GM12878 (cell line): ENCODE results near the gene AMN. TPM values are rescaled to one million over a fixed set of nuclear protein-coding genes. Genes with fewer than 3 reads are reported as not detected.

Source experiments
- ATAC-seq: fragments of 200-7000 bp; cut with Tn5 transposase; 3 replicates; pipeline ENCODE4 v1.9.1; 2020; ENCODE audit warnings: mild to moderate bottlenecking, moderate library complexity
- BruUV-seq: library from RNA; stranded (reverse); fragments of 400-500 nt; replicated peaks from 2 replicates; lab custom pipeline; 2021; lab: Mats Ljungman, UMichigan
- CTCF ChIA-PET: fragments of 300-600 bp; sonication (Branson Sonifier 250); formaldehyde crosslinking; extraction: SDS; loops from one replicate; lab custom pipeline; 2021; ENCODE audit warnings: inconsistent platforms; lab: Yijun Ruan, JAX
- POLR2A ChIA-PET: fragments of 350-600 bp; formaldehyde crosslinking; extraction: SDS; loops from one replicate; lab custom pipeline; 2021; ENCODE audit warnings: inconsistent platforms; lab: Charles Lee
- RAD21 ChIA-PET: fragments of 300-600 bp; sonication (Branson Sonifier 250); formaldehyde crosslinking; loops from one replicate; lab custom pipeline; 2023; ENCODE audit warnings: antibody characterized with exemption; ENCODE audit not compliant: unreplicated experiment; lab: Charles Lee
- SMC1A ChIA-PET: fragments of 300-600 bp; sonication (Branson Sonifier 250); formaldehyde crosslinking; loops from one replicate; lab custom pipeline; 2023; ENCODE audit not compliant: unreplicated experiment, uncharacterized antibody; lab: Charles Lee
- DNase-seq: peaks from one replicate; pipeline ENCODE4 v3.0.0-alpha.2; 2011; ENCODE audit warnings: low read depth, low spot score
- FAIRE-seq: peaks from 3 replicates; lab custom pipeline; 2011; peaks lifted over from hg19 to GRCh38; lab: Jason Lieb, UNC
- H2AFZ ChIP-seq: 2 replicates; pipeline ENCODE4 v1.6.0; 2011; ENCODE audit warnings: low read depth, low read length, control low read depth; ENCODE audit not compliant: control insufficient read depth
- H3K27ac ChIP-seq: 2 replicates; pipeline ENCODE4 v1.5.1; 2011; ENCODE audit warnings: control low read depth; ENCODE audit not compliant: control insufficient read depth, insufficient read depth
- H3K27me3 ChIP-seq, 2 experiments: replicated peaks in 1 of 2; 2 replicates each; pipeline versions ENCODE4 v1.6.0 to v1.6.1; 2011; ENCODE audit warnings: low read length in 1 of 2; ENCODE audit not compliant: control insufficient read depth in 2 of 2, insufficient read depth in 2 of 2
- H3K36me3 ChIP-seq, 2 experiments: 2 replicates each; pipeline ENCODE4 v1.5.1; 2011; ENCODE audit warnings: low read length in 1 of 2; ENCODE audit not compliant: control insufficient read depth in 2 of 2, insufficient read depth in 2 of 2
- H3K4me1 ChIP-seq: 2 replicates; pipeline ENCODE4 v1.6.1; 2011; ENCODE audit warnings: mild to moderate bottlenecking, low read length, moderate library complexity, mixed read lengths; ENCODE audit not compliant: control insufficient read depth, insufficient read depth
- H3K4me2 ChIP-seq: 2 replicates; pipeline ENCODE4 v1.6.0; 2011; ENCODE audit warnings: control low read depth; ENCODE audit not compliant: control insufficient read depth, insufficient read depth
- H3K4me3 ChIP-seq: fragments of 200-600 bp; sonication (generic); 2 replicates; pipeline ENCODE4 v1.5.1; 2016
- H3K79me2 ChIP-seq: 2 replicates; pipeline ENCODE4 v1.6.0; 2011; ENCODE audit warnings: low read length; ENCODE audit not compliant: control insufficient read depth, insufficient read depth
- H3K9ac ChIP-seq: 2 replicates; pipeline ENCODE4 v1.8.0; 2011; ENCODE audit warnings: low read length, control low read depth, mixed read lengths; ENCODE audit not compliant: control insufficient read depth, insufficient read depth
- H3K9me3 ChIP-seq: replicated peaks from 3 replicates; pipeline ENCODE4 v1.5.1; 2011; ENCODE audit warnings: mild to moderate bottlenecking, low read length; ENCODE audit not compliant: control insufficient read depth, insufficient read depth
- H4K20me1 ChIP-seq: 2 replicates; pipeline ENCODE4 v1.6.0; 2011; ENCODE audit not compliant: control insufficient read depth, insufficient read depth
- BRCA1 ChIP-seq: IDR thresholded peaks from 2 replicates; pipeline ENCODE4 v1.6.1; 2011; ENCODE audit warnings: low read depth, low read length, improper control_type of control experiment
- EP300 ChIP-seq, 2 experiments: fragments of 150-350 bp in 1 of 2; IDR thresholded peaks; 2 replicates each; pipeline ENCODE4 v1.6.1; 2011 to 2012; ENCODE audit warnings: low read depth in 2 of 2, low read length in 2 of 2, borderline replicate concordance in 1 of 2, improper control_type of control experiment in 1 of 2, inconsistent platforms in 1 of 2; ENCODE audit not compliant: control insufficient read depth in 1 of 2
- HDAC6 ChIP-seq: fragments of 200-600 bp; sonication (generic); IDR thresholded peaks from one replicate; pipeline ENCODE4 v1.8.0; 2017; ENCODE audit warnings: antibody characterized with exemption; ENCODE audit not compliant: unreplicated experiment
- JUND ChIP-seq: IDR thresholded peaks from 2 replicates; pipeline ENCODE4 v1.6.1; 2012; ENCODE audit warnings: low read depth, mild to moderate bottlenecking, low read length, improper control_type of control experiment, moderate library complexity
- KAT2A ChIP-seq: conservative IDR thresholded peaks from 2 replicates; pipeline ENCODE4 v1.6.1; 2011; ENCODE audit warnings: low read depth, low read length; ENCODE audit not compliant: control insufficient read depth
- MTA2 ChIP-seq: fragments of 450-650 bp; IDR thresholded peaks from 2 replicates; pipeline ENCODE4 v1.6.1; 2016; ENCODE audit warnings: low read depth, mild to moderate bottlenecking, moderate library complexity
- MYC ChIP-seq: IDR thresholded peaks from 2 replicates; pipeline ENCODE4 v1.6.1; 2011; ENCODE audit warnings: mild to moderate bottlenecking, low read length, moderate library complexity, inconsistent platforms; ENCODE audit not compliant: insufficient read depth, insufficient replicate concordance, insufficient read length, severe bottlenecking
- NBN ChIP-seq: fragments of 450-650 bp; IDR thresholded peaks from 2 replicates; pipeline ENCODE4 v1.6.1; 2016
- SIN3A ChIP-seq: IDR thresholded peaks from 2 replicates; pipeline ENCODE4 v1.6.1; 2012; ENCODE audit warnings: low read depth, low read length, improper control_type of control experiment
- STAT3 ChIP-seq: IDR thresholded peaks from 2 replicates; pipeline ENCODE4 v1.6.1; 2011; ENCODE audit warnings: low read depth, low read length, improper control_type of control experiment
- SUPT20H ChIP-seq: IDR thresholded peaks from 2 replicates; pipeline ENCODE4 v1.6.1; 2011; ENCODE audit warnings: low read depth, mild to moderate bottlenecking, low read length, moderate library complexity, borderline replicate concordance; ENCODE audit not compliant: control insufficient read depth
- ZNF24 ChIP-seq: fragments of 450-650 bp; IDR thresholded peaks from 2 replicates; pipeline ENCODE4 v1.6.1; 2017; ENCODE audit warnings: antibody characterized with exemption, mild to moderate bottlenecking
- WGBS: methylation state at CpG from one replicate; pipeline ENCODE4 v1.1.6; 2016; ENCODE audit warnings: low lambda C conversion rate; ENCODE audit not compliant: insufficient replicate concordance, insufficient coverage; ENCODE audit errors: missing lambda C conversion rate; 5-methylcytosine and 5-hydroxymethylcytosine counted together
- in situ Hi-C: fragments of 300-500 bp; cut with MboI; formaldehyde crosslinking; loops from 9 replicates; pipeline ENCODE4 v1.14.3; 2018; ENCODE audit warnings: mixed read lengths
- intact Hi-C: fragments of 100-400 bp; cut with micrococcal nuclease; formaldehyde crosslinking; loops from one replicate; pipeline ENCODE4 v1.14.2; 2022; ENCODE audit not compliant: unreplicated experiment
- polyA plus RNA-seq, 11 experiments: library from polyadenylated mRNA; depleted of rRNA in 4 of 11; unstranded in 6 of 11; stranded (reverse) in 5 of 11; fragments of >200 nt; fragmentation: Nextera tagmentation in 4 of 11; fragmentation: Illumina TruSeq in 1 of 11; extraction: Ambion mirVana in 4 of 11; extraction: Trizol in 1 of 11; gene quantifications; 1 replicate in 1 of 11; 2 replicates in 10 of 11; pipeline versions ENCODE4 v1.2.1 to v1.2.3, GENCODE V29; 2011 to 2016; ENCODE audit warnings: inconsistent platforms in 2 of 11, missing spikeins in 2 of 11, low read depth in 1 of 11
- total RNA-seq, 4 experiments: library from RNA; depleted of rRNA in 3 of 4; stranded (reverse); fragments of >200 nt in 3 of 4; fragmentation: Illumina TruSeq in 1 of 4; extraction: Trizol in 1 of 4; gene quantifications; 2 replicates each; pipeline versions ENCODE4 v1.2.1 to v1.2.3, GENCODE V29; 2013 to 2021
- TF ChIP-seq, protein P1 (sequence below): fragments of 450-650 bp; formaldehyde crosslinking; IDR thresholded peaks from 2 replicates; pipeline ENCODE4 v1.4.0; 2022; ENCODE audit warnings: mild to moderate bottlenecking, moderate library complexity
- TF ChIP-seq, protein P2 (sequence below): IDR thresholded peaks from 2 replicates; pipeline ENCODE4 v1.6.1; 2011; ENCODE audit warnings: mild to moderate bottlenecking, low read depth, low read length, moderate library complexity; ENCODE audit not compliant: insufficient replicate concordance
- TF ChIP-seq, protein P3 (sequence below): fragments of 450-650 bp; IDR thresholded peaks from 2 replicates; pipeline ENCODE4 v1.6.1; 2016; ENCODE audit warnings: mild to moderate bottlenecking

The AMN gene
- total and polyA plus RNA-seq, 10 of the 15 experiments (the other 5 are each of a cell fraction or from before 2014, with no cell fraction given), result 0.03 to 0.33 (median 0.11) TPM; not detected in 6

DNA sequence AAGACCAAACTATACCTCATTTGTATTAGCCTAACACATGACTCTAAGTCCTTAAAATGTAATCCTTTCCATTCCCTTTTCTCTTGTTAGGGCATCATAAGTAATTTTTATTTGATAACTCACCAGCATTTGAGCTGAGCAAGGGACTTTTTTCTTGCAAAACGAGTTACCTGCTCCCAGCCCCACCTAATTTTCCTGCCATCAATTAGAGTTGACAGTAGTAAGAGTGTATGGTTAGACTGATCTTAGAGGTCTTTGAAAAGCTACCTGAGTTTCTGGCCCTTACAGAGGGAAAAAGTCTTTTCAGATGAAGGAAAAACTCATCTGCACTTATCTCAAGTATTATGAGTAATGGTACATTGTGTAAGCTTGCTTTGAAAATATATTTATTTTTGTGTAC is 33.7 kb upstream of the AMN start:
- SMC1A ChIA-PET, result interaction anchor here (0.9 to 1.4 kb wide), 2 partner anchors 17 to 194 kb away, joined by 3 to 4 read pairs; no protein-coding TSS in a partner anchor
- in situ Hi-C loops (no loop called here), intact Hi-C loops (no loop called here)
- no peak overlapping the region; the same call in 1 of the 2 replicates for H3K27ac ChIP-seq
- DNase-seq, result no peak
- H2AFZ ChIP-seq, result no peak overlapping the region
- CTCF ChIA-PET, result interaction anchor here (1.6 kb wide), 1 partner anchor 194 kb away, joined by 3 read pairs; no protein-coding TSS in a partner anchor
- H3K27me3 ChIP-seq, result no peaks in the 10 kb centered on the region
- peaks cover 32 to 52% of the 10 kb centered on the region in 2 experiments for H3K36me3 ChIP-seq
- H3K79me2 ChIP-seq, result no peaks in the 10 kb centered on the region
- H3K9ac ChIP-seq, result no peak overlapping the region
- TF ChIP-seq BRCA1, result no peak
- no peak for TF ChIP-seq ZNF24
- TF ChIP-seq EP300 (IDR thresholded peaks at IDR 0.05; ENCODE audit: borderline replicate concordance in 1 of 2, control insufficient read depth in 1 of 2, low read depth in 2 of 2, low read length in 2 of 2), result no peak
- TF ChIP-seq, protein P1, sequence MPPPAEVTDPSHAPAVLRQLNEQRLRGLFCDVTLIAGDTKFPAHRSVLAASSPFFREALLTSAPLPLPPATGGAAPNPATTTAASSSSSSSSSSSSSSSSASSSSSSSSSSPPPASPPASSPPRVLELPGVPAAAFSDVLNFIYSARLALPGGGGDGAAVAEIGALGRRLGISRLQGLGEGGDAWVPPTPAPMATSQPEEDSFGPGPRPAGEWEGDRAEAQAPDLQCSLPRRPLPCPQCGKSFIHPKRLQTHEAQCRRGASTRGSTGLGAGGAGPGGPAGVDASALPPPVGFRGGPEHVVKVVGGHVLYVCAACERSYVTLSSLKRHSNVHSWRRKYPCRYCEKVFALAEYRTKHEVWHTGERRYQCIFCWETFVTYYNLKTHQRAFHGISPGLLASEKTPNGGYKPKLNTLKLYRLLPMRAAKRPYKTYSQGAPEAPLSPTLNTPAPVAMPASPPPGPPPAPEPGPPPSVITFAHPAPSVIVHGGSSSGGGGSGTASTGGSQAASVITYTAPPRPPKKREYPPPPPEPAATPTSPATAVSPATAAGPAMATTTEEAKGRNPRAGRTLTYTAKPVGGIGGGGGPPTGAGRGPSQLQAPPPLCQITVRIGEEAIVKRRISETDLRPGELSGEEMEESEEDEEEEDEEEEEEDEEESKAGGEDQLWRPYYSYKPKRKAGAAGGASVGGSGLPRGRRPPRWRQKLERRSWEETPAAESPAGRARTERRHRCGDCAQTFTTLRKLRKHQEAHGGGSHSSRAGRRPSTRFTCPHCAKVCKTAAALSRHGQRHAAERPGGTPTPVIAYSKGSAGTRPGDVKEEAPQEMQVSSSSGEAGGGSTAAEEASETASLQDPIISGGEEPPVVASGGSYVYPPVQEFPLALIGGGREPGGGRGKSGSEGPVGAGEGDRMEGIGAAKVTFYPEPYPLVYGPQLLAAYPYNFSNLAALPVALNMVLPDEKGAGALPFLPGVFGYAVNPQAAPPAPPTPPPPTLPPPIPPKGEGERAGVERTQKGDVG (CRISPR knock-in tag), result no peak
- TF ChIP-seq MTA2, result no peak
- TF ChIP-seq NBN, result no peak
- TF ChIP-seq MYC, result no peak
- TF ChIP-seq STAT3, result no peak
- TF ChIP-seq, protein P2, sequence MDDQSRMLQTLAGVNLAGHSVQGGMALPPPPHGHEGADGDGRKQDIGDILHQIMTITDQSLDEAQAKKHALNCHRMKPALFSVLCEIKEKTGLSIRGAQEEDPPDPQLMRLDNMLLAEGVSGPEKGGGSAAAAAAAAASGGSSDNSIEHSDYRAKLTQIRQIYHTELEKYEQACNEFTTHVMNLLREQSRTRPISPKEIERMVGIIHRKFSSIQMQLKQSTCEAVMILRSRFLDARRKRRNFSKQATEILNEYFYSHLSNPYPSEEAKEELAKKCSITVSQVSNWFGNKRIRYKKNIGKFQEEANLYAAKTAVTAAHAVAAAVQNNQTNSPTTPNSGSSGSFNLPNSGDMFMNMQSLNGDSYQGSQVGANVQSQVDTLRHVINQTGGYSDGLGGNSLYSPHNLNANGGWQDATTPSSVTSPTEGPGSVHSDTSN, result no peak
- TF ChIP-seq KAT2A, result no peak
- TF ChIP-seq SIN3A, result no peak
- TF ChIP-seq HDAC6, result no peak
- TF ChIP-seq, protein P3, sequence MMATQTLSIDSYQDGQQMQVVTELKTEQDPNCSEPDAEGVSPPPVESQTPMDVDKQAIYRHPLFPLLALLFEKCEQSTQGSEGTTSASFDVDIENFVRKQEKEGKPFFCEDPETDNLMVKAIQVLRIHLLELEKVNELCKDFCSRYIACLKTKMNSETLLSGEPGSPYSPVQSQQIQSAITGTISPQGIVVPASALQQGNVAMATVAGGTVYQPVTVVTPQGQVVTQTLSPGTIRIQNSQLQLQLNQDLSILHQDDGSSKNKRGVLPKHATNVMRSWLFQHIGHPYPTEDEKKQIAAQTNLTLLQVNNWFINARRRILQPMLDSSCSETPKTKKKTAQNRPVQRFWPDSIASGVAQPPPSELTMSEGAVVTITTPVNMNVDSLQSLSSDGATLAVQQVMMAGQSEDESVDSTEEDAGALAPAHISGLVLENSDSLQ, result no peak
- no peak for TF ChIP-seq SUPT20H
- no peak for TF ChIP-seq JUND
- RAD21 ChIA-PET, result interaction anchor here (0.9 kb wide), 1 partner anchor 194 kb away, joined by 3 read pairs; no protein-coding TSS in a partner anchor
- POLR2A ChIA-PET, result no interaction called here
- no peak overlapping the region for H3K4me2 ChIP-seq
- no peak for ATAC-seq
- FAIRE-seq, result no peak
- H3K4me3 ChIP-seq, result no peak overlapping the region
- WGBS, result 45% methylated on average over 1 of the region's 1 CpG
- H4K20me1 ChIP-seq, result no peaks in the 10 kb centered on the region
- peaks cover 7% of the 10 kb centered on the region for H3K4me1 ChIP-seq
- H3K9me3 ChIP-seq, result no peaks in the 10 kb centered on the region
- no TSS peak for BruUV-seq
